Heart left ventricle (tissue), 13 donors: ENCODE measurements around the gene CHN2.

Source experiments
- POLR2A ChIP-seq, 2 donors: fragments of 450-650 bp; IDR thresholded peaks; one replicate each; pipeline ENCODE4 v1.6.1; 2017; ENCODE audit warnings: antibody characterized with exemption in 2 of 2, mild to moderate bottlenecking in 2 of 2, moderate library complexity in 2 of 2
- TF ChIP-seq, protein P1 (sequence below), 12 donors: fragments of 200-600 bp; sonication (generic) in 4 of 12; IDR thresholded peaks; one replicate each; pipeline versions ENCODE4 v1.5.0 to v1.8.0; 2018 to 2022; ENCODE audit warnings: antibody characterized with exemption in 12 of 12, mild to moderate bottlenecking in 5 of 12
- donor health status: ischemic (EF 13 %, LVEDD 7.1; RV severe dilation, severe dysfunction).
- donor health status: DM: no; HTN: yes; CAD: no.
- donor health status: DM: no; HTN: no; CAD: no.
- donor health status: ischemic (EF 25% LVEDD 6.9; RV normal size, moderate dysfunction).
- donor health status: ischemic (EF 25% LVEDD 5.7; RV mildly dilated, moderate dysfunction).
- donor health status: ischemic (EF 35%, LVEDD 5.7; RV mildly dilated, moderate dysfunction).
- donor health status: nonischemic (EF 11% LVEDD 7.7; RV severe dilation, severe dysfunction).
- donor health status: DM: yes; HTN: yes; CAD: no.
- donor health status: PGD.
- donor health status: ischemic (EF 29% LVEDD 5.4; RV normal size, mild dysfunction).
- donor health status: nonischemic (EF 23%, LVEDD 6.1; RV moderate dilation, normal function).

DNA sequence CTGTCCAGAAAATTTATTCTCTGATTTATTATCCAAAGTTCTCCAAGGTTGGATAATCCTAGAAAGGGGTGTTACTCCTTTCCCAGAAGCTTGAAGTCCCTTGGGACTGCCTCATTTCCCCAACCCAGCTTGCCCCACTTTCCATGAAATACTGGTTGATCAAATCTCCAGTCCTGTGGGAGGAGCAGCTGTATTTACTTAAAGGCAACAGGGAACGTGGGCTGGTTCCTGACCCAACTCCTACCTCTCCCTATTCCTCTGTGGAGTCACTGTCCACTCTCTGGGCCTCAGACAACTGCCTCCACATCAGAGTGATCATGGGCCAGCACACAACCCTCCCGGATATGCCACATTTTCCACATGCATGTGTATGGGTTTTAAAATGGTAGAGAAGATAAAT is 202.8 kb downstream of the CHN2 start:
- TF ChIP-seq, protein P1, sequence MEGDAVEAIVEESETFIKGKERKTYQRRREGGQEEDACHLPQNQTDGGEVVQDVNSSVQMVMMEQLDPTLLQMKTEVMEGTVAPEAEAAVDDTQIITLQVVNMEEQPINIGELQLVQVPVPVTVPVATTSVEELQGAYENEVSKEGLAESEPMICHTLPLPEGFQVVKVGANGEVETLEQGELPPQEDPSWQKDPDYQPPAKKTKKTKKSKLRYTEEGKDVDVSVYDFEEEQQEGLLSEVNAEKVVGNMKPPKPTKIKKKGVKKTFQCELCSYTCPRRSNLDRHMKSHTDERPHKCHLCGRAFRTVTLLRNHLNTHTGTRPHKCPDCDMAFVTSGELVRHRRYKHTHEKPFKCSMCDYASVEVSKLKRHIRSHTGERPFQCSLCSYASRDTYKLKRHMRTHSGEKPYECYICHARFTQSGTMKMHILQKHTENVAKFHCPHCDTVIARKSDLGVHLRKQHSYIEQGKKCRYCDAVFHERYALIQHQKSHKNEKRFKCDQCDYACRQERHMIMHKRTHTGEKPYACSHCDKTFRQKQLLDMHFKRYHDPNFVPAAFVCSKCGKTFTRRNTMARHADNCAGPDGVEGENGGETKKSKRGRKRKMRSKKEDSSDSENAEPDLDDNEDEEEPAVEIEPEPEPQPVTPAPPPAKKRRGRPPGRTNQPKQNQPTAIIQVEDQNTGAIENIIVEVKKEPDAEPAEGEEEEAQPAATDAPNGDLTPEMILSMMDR (IDR thresholded peaks at IDR 0.05) = no peak
- no peak for TF ChIP-seq POLR2A (IDR thresholded peaks at IDR 0.05)
